Stimulated activated CD4-positive, alpha-beta T cell treated with anti-CD3 and anti-CD28 coated beads, Interleukin-2, amount 100 ng/mL, for 4 hours (primary cell): ENCODE measurements around the gene MOSMO.

ENCODE experiments used
- DNase-seq: peaks from one replicate; pipeline ENCODE4 v3.0.0-alpha.2; 2020; ENCODE audit warnings: low read depth

MOSMO gene

GRCh38 chr16:22050963-22051362, 43.1 kb downstream of the MOSMO start:
- DNase-seq = no peak

GRCh38 chr16:22052980-22053379, 45.1 kb downstream of the MOSMO start:
- DNase-seq = no peak

- DNase-seq = no peak
These were observed 46.0 kb downstream of the MOSMO start for GRCh38 chr16:22053921-22054341.

GRCh38 chr16:22054847-22055590, 47.1 kb downstream of the MOSMO start:
- no peak for DNase-seq

GRCh38 chr16:22055881-22056280, 48.0 kb downstream of the MOSMO start:
- no peak for DNase-seq

GRCh38 chr16:22063888-22064467, 56.1 kb downstream of the MOSMO start:
- DNase-seq = no peak

GRCh38 chr16:22065252-22065651, 57.3 kb downstream of the MOSMO start:
- DNase-seq = no peak

- DNase-seq = no peak
These were observed 62.7 kb downstream of the MOSMO start for GRCh38 chr16:22070361-22071330.

- DNase-seq = no peak
These were observed 63.5 kb downstream of the MOSMO start for GRCh38 chr16:22071331-22071910.

- DNase-seq = no peak
These were observed 65.4 kb downstream of the MOSMO start for GRCh38 chr16:22073350-22073749.

- DNase-seq = no peak
These were observed 67.3 kb downstream of the MOSMO start for GRCh38 chr16:22075043-22075757.

- DNase-seq = no peak
These were observed 67.9 kb downstream of the MOSMO start for GRCh38 chr16:22075776-22076175.

- peak; percentile 57 for DNase-seq
These were observed 69.9 kb downstream of the MOSMO start for GRCh38 chr16:22077700-22078313.

- DNase-seq = no peak
These were observed 70.7 kb downstream of the MOSMO start for GRCh38 chr16:22078656-22079055.

GRCh38 chr16:22081050-22081449, 73.1 kb downstream of the MOSMO start:
- DNase-seq = no peak

GRCh38 chr16:22086440-22086839, 78.5 kb downstream of the MOSMO start:
- DNase-seq = no peak

GRCh38 chr16:22088642-22089041, 80.7 kb downstream of the MOSMO start:
- DNase-seq = no peak

GRCh38 chr16:22089910-22090309, 82.0 kb downstream of the MOSMO start:
- no peak for DNase-seq

GRCh38 chr16:22091721-22092120, 83.8 kb downstream of the MOSMO start:
- no peak for DNase-seq

GRCh38 chr16:22092143-22092933, 84.4 kb downstream of the MOSMO start, which contains the start of gene VWA3A:
VWA3A (plus strand) TSS chr16:22092541; CDS start chr16:22092638, 97 bp downstream.
- no peak for DNase-seq
